ENCODE measurements around the gene FBXL12. TPM values are rescaled to one million over a fixed set of nuclear protein-coding genes. Genes with fewer than 3 reads are reported as not detected.
A peak's percentile ranks its signal among the peaks of the same experiment; 100 is the strongest.
"Not testable (repeated sequence)": the region's sequence is repeated elsewhere in the genome, so short reads cannot be mapped to it uniquely, and the experiment has no call there.

Gene FBXL12
- polyA plus RNA-seq, 2 of the 4 experiments (the other 2 are of a cell fraction), result 10.3 to 10.5 TPM

DNA sequence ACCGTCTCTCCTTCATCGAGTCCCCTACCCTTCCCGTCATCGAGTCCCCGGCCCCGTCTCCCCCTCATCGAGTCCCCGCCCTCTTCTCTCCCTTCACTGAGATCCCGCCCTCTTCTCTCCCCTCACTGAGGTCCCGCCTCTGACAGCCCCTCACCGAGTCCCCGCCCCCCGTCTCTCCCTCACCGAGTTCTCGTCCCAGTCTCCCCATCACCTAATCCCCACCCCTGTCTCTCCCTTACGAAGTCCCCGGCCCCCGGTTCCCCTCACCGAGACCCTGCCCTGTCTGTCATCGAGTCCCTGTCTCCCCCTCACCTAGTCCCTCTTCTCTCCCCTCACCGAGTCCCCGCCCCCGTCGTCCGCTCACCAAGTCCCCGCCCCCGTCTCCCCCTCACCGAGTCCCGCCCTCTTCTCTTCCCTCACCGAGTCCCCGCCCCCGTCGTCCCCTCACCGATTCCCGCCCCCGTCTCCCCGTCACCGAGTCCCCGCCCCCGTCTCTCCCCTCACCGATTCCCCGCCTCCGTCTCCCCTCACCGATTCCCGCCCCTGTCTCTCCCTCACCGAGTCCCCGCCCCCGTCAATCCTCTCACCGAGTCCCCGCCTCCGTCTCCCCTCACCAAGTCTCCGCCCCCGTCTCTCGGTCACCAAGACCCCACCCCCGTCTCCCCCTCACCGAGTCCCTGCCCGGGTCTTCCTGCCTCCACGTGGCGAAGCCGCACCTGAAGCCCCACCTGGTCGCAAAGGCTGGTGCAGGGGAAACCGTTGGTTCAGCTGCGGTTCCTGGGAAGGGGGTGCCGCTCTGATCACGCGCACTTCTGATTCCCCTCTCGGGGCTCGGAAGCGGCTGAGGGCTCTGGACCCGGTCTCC lies 26.4 kb downstream of the FBXL12 start:
- 0% methylated on average over 2 of the region's 70 CpGs for WGBS (ENCODE audit: missing lambda C conversion rate)
- ChIA-PET CTCF (no interaction called here), POLR2A (no interaction called here)
- Histone ChIP-seq H3K4me2 (peak overlapping the region; percentile 89), H3K27ac (peak overlapping the region; percentile 67 to 89), H3K9me3 (no peaks in the 10 kb centered on the region), H3K4me3 (peak overlapping the region; percentile 61), H3K4me1 (0 out of 3 replicates have a peak, but pooled peaks cover 3% of the 10 kb centered on the region)
- ATAC-seq (peak; percentile 79 to 89), DNase-seq (ENCODE audit: low read depth in 1 of 2, low spot score in 1 of 2) (peak; percentile 59 to 90), FAIRE-seq (no peak)
- TF ChIP-seq, protein P1, sequence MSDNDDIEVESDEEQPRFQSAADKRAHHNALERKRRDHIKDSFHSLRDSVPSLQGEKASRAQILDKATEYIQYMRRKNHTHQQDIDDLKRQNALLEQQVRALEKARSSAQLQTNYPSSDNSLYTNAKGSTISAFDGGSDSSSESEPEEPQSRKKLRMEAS (IDR thresholded peaks at IDR 0.05), result peak; percentile 64
- TF ChIP-seq FOSB (CRISPR knock-in tag; IDR thresholded peaks at IDR 0.05), result no peak
- TF ChIP-seq, protein P2, sequence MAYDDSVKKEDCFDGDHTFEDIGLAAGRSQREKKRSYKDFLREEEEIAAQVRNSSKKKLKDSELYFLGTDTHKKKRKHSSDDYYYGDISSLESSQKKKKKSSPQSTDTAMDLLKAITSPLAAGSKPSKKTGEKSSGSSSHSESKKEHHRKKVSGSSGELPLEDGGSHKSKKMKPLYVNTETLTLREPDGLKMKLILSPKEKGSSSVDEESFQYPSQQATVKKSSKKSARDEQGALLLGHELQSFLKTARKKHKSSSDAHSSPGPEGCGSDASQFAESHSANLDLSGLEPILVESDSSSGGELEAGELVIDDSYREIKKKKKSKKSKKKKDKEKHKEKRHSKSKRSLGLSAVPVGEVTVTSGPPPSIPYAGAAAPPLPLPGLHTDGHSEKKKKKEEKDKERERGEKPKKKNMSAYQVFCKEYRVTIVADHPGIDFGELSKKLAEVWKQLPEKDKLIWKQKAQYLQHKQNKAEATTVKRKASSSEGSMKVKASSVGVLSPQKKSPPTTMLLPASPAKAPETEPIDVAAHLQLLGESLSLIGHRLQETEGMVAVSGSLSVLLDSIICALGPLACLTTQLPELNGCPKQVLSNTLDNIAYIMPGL (CRISPR knock-in tag; IDR thresholded peaks at IDR 0.05; ENCODE audit: borderline replicate concordance), result no peak
- TF ChIP-seq, protein P3, sequence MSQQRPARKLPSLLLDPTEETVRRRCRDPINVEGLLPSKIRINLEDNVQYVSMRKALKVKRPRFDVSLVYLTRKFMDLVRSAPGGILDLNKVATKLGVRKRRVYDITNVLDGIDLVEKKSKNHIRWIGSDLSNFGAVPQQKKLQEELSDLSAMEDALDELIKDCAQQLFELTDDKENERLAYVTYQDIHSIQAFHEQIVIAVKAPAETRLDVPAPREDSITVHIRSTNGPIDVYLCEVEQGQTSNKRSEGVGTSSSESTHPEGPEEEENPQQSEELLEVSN (IDR thresholded peaks at IDR 0.05; ENCODE audit: borderline replicate concordance, low read depth), result peak; percentile 36; the same call in 1 of the 2 replicates

DNA sequence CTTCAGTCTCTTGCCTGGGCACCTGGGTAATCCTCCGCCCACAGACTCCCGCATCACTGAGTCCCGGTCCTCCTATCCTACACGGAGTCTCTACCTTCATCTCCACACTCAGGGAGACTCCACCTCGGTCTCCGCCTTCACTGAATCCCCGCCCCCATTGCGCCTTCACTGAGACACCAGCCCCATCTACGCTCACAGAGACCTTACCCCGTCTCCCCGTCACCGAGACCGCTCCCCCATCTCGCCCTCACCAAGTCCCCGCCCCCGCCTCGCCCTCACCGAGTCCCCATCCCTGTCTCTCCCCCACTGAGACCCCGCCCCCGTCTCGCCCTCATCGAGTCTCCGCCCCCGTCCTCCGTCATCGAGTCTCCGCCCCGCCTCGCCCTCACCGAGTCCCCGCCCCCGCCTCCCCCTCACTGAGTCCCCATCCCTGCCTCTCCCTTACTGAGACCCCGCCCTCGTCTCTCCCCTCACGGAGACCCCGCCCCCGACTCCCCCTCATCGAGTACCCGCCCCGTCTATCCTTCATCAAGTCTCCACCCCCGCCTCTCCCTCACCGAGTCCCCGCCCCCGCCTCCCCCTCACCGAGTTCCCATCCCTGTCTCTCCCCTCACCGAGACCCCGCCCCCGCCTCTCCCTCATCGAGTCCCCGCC lies 27.2 kb downstream of the FBXL12 start:
- ATAC-seq (peak; percentile 74 to 88), DNase-seq (ENCODE audit: low read depth in 1 of 2, low spot score in 1 of 2) (peak; percentile 64 to 92), FAIRE-seq (no peak)
- Histone ChIP-seq H3K9me3 (no peaks in the 10 kb centered on the region), H3K4me3 (peak overlapping the region; percentile 61), H3K27ac (peak overlapping the region; percentile 65 to 89; a peak in 5 of 6 replicates), H3K4me1 (0 out of 3 replicates have a peak, but pooled peaks cover 3% of the 10 kb centered on the region), H3K4me2 (peak overlapping the region; percentile 89)
- ChIA-PET CTCF (no interaction called here), POLR2A (no interaction called here)
- TF ChIP-seq RAD21 (conservative IDR thresholded peaks at IDR 0.05 in 1 of 2, IDR thresholded peaks at IDR 0.05 in 1 of 2) (no peak), CBX8 (IDR thresholded peaks at IDR 0.05) (no peak), TFCP2L1 (CRISPR knock-in tag; IDR thresholded peaks at IDR 0.05) (no peak)
- WGBS (ENCODE audit: missing lambda C conversion rate), result 6% methylated on average over 7 of the region's 50 CpGs

DNA sequence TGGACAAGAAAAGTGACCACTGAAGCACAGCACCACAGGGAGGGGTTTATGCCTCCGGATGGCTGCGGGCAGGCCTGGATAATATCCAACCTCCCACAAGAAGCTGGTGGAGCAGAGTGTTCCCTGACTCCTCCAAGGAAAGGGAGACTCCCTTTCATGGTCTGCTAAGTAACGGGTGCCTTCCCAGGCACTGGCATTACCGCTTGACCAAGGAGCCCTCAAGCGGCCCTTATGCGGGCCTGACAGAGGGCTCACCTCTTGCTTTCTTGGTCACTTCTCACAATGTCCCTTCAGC lies 27.9 kb downstream of the FBXL12 start:
- ATAC-seq; DNase-seq (ENCODE audit: low read depth in 1 of 2, low spot score in 1 of 2); H3K9me3 ChIP-seq; FAIRE-seq; POLR2A ChIA-PET; H3K4me1 ChIP-seq: not testable (repeated sequence)
- Histone ChIP-seq H3K27ac (peak overlapping the region in 1 of 2 experiments; percentile 89; a peak in 1 of 6 replicates), H3K4me3 (peak overlapping the region; percentile 61; the same call in 2 of the 3 replicates), H3K4me2 (peak overlapping the region; percentile 89)
- CTCF ChIA-PET, result interaction anchor here (0.6 to 0.7 kb wide), 2 partner anchors 715 to 1467 kb away, joined by 3 read pairs; no protein-coding TSS in a partner anchor
- WGBS (ENCODE audit: missing lambda C conversion rate), result 94% methylated on average over 6 of the region's 6 CpGs

DNA sequence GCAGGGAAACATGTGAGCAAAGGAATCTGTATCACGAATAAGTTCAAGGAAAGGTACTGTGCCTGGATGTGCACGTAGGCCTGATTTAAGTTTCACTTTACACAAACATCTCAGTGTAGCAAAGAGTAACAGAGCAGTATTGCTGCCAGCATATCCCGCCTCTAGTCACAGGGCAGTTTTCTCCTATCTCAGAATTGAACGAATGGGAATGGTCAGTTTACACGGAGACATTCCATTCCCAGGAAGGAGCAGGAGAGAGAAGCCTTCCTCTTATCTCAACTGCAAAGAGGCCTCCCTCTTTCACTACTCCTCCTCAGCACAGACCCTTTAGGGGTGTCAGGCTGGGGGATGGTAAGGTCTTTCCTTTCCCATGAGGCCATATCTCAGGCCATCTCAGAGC lies 29.3 kb downstream of the FBXL12 start:
- H3K4me2 ChIP-seq, FAIRE-seq, POLR2A ChIA-PET: not testable (repeated sequence)

DNA sequence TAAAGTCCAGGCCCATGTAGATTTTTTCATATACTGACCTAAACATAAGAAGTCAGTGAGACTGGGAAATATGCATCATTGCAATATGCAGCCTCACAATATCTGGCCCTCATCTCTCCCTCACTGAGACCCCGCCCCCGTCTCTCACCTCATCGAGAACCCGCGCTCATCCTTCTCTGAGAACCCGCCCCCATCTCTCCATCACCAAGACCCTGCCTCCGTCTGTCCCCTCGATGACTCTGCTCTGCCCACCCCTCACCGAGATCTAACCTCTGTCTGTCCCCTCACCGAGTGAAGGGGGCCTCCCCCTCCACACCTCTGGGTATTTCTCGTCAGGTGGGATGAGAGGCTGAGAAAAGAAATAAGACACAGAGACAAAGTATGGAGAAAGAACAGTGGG lies 29.8 kb downstream of the FBXL12 start:
- FAIRE-seq (no peak), ATAC-seq (no peak), DNase-seq (ENCODE audit: low read depth in 1 of 2, low spot score in 1 of 2) (no peak)
- TF ChIP-seq EHF (CRISPR knock-in tag; IDR thresholded peaks at IDR 0.05) (no peak), JUN (IDR thresholded peaks at IDR 0.05) (no peak), KDM1A (IDR thresholded peaks at IDR 0.05; ENCODE audit: low read depth) (no peak)
- TF ChIP-seq, protein P4, sequence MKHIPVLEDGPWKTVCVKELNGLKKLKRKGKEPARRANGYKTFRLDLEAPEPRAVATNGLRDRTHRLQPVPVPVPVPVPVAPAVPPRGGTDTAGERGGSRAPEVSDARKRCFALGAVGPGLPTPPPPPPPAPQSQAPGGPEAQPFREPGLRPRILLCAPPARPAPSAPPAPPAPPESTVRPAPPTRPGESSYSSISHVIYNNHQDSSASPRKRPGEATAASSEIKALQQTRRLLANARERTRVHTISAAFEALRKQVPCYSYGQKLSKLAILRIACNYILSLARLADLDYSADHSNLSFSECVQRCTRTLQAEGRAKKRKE (CRISPR knock-in tag; IDR thresholded peaks at IDR 0.05; ENCODE audit: low read depth), result no peak
- TF ChIP-seq, protein P5, sequence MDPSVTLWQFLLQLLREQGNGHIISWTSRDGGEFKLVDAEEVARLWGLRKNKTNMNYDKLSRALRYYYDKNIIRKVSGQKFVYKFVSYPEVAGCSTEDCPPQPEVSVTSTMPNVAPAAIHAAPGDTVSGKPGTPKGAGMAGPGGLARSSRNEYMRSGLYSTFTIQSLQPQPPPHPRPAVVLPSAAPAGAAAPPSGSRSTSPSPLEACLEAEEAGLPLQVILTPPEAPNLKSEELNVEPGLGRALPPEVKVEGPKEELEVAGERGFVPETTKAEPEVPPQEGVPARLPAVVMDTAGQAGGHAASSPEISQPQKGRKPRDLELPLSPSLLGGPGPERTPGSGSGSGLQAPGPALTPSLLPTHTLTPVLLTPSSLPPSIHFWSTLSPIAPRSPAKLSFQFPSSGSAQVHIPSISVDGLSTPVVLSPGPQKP (IDR thresholded peaks at IDR 0.05; ENCODE audit: low read depth, low read length), result no peak
- TF ChIP-seq, protein P3 (IDR thresholded peaks at IDR 0.05; ENCODE audit: borderline replicate concordance, low read depth), result no peak
- Histone ChIP-seq H3K27ac (no peak overlapping the region), H3K4me3 (no peak overlapping the region), H3K9me3 (peaks cover 3% of the 10 kb centered on the region; the same call in 1 of the 3 replicates), H3K4me1 (peaks cover 15% of the 10 kb centered on the region; the same call in 1 of the 3 replicates), H3K4me2 (no peak overlapping the region)
- ChIA-PET POLR2A (no interaction called here), CTCF (no interaction called here)
- 84% methylated on average over 11 of the region's 11 CpGs for WGBS (ENCODE audit: missing lambda C conversion rate)

More for the DNA sequence above, 29.3 kb downstream of the FBXL12 start:
- 84% methylated on average over 5 of the region's 5 CpGs for WGBS (ENCODE audit: missing lambda C conversion rate)
- CTCF ChIA-PET; H3K9me3 ChIP-seq; DNase-seq (ENCODE audit: low read depth in 1 of 2, low spot score in 1 of 2); H3K4me3 ChIP-seq; H3K27ac ChIP-seq; ATAC-seq: not testable (repeated sequence)
- peaks cover 11% of the 10 kb centered on the region; the same call in 1 of the 3 replicates for H3K4me1 ChIP-seq

DNA sequence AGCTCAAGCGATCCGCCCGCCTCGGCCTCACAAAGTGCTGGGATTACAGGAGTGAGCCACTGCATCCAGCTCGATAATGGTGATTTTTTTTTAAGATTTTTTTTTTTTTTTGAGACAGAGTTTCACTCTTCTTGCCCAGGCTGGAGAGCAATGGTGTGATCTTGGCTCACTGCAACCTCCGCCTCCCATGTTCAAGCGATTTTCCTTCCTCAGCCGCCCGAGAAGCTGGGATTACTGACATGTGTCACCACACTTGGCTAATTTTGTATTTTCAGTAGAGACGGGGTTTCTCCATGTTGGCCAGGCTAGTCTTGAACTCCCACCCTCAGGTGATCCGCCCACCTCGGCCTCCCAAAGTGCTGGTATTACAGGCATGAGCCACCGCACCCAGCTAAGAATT lies 30.3 kb downstream of the FBXL12 start:
- H3K4me3 ChIP-seq; H3K9me3 ChIP-seq; ATAC-seq; H3K4me2 ChIP-seq; POLR2A ChIA-PET; H3K27ac ChIP-seq; DNase-seq (ENCODE audit: low read depth in 1 of 2, low spot score in 1 of 2); CTCF ChIA-PET; FAIRE-seq: not testable (repeated sequence)
- 84% methylated on average over 13 of the region's 13 CpGs for WGBS (ENCODE audit: missing lambda C conversion rate)
- H3K4me1 ChIP-seq, result peaks cover 15% of the 10 kb centered on the region; the same call in 1 of the 3 replicates
